Caco-2 (cell line): ENCODE results near the gene RAD51B. TPM values are rescaled to one million over a fixed set of nuclear protein-coding genes. Genes with fewer than 3 reads are reported as not detected.

ENCODE experiments used
- BruUV-seq: library from RNA; stranded (reverse); fragments of 400-500 nt; replicated peaks from 2 replicates; lab custom pipeline; 2021; lab: Mats Ljungman, UMichigan
- CTCF ChIA-PET: fragments of 300-600 bp; sonication (Branson Sonifier 250); formaldehyde crosslinking; loops from one replicate; lab custom pipeline; 2022; ENCODE audit warnings: antibody characterized with exemption; lab: Charles Lee
- POLR2A ChIA-PET: fragments of 300-600 bp; sonication (Branson Sonifier 250); formaldehyde crosslinking; loops from one replicate; lab custom pipeline; 2022; ENCODE audit warnings: antibody characterized with exemption; lab: Charles Lee
- DNase-seq, 2 experiments: peaks; one replicate each; pipeline versions ENCODE4 v3.0.0 to v3.0.0-alpha.2; 2020 to 2022
- H3K27me3 ChIP-seq: replicated peaks from 2 replicates; pipeline ENCODE4 v1.6.0; 2011; ENCODE audit warnings: low read length; ENCODE audit not compliant: control insufficient read depth, insufficient read depth
- H3K36me3 ChIP-seq: 2 replicates; pipeline ENCODE4 v1.5.1; 2011; ENCODE audit warnings: low read length; ENCODE audit not compliant: control insufficient read depth, insufficient read depth
- H3K4me1 ChIP-seq: fragments of 250-450 bp; sonication (Bioruptor Pico); 2 replicates; pipeline ENCODE4 v1.5.1; 2020; ENCODE audit warnings: mild to moderate bottlenecking
- H3K4me3 ChIP-seq: 2 replicates; pipeline ENCODE4 v1.5.1; 2011; ENCODE audit warnings: low read depth, mild to moderate bottlenecking, control low read depth, low read length
- H3K9me3 ChIP-seq: fragments of 250-450 bp; sonication (Bioruptor Pico); 2 replicates; pipeline ENCODE4 v1.5.1; 2020; ENCODE audit warnings: mild to moderate bottlenecking, moderate library complexity
- H3K27ac Mint-ChIP-seq: one replicate; pipeline ENCODE4 v1.8.0; 2022; ENCODE audit warnings: mixed read lengths; ENCODE audit not compliant: unreplicated experiment
- H3K27me3 Mint-ChIP-seq: one replicate; pipeline ENCODE4 v1.8.0; 2022; ENCODE audit warnings: mixed read lengths; ENCODE audit not compliant: insufficient read depth, unreplicated experiment
- H3K36me3 Mint-ChIP-seq: one replicate; pipeline ENCODE4 v1.8.0; 2022; ENCODE audit warnings: mild to moderate bottlenecking, mixed read lengths; ENCODE audit not compliant: insufficient read depth, unreplicated experiment
- H3K4me1 Mint-ChIP-seq: one replicate; pipeline ENCODE4 v1.8.0; 2022; ENCODE audit warnings: low read depth, mixed read lengths; ENCODE audit not compliant: unreplicated experiment
- H3K4me3 Mint-ChIP-seq: one replicate; pipeline ENCODE4 v1.8.0; 2022; ENCODE audit warnings: mild to moderate bottlenecking, moderate library complexity, mixed read lengths; ENCODE audit not compliant: unreplicated experiment
- H3K9me3 Mint-ChIP-seq: one replicate; pipeline ENCODE4 v1.8.0; 2022; ENCODE audit warnings: mixed read lengths; ENCODE audit not compliant: unreplicated experiment
- intact Hi-C: fragments of 100-400 bp; cut with micrococcal nuclease; formaldehyde crosslinking; loops from one replicate; pipeline ENCODE4 v1.10.0; 2022; ENCODE audit not compliant: unreplicated experiment
- total RNA-seq: library from RNA; stranded (reverse); gene quantifications from 2 replicates; pipeline ENCODE4 v1.2.3, GENCODE V29; 2022
- TF ChIP-seq, protein P1 (sequence below), 2 experiments: fragments of 200-600 bp in 1 of 2; IDR thresholded peaks; 1 replicate in 1 of 2; 2 replicates in 1 of 2; pipeline versions ENCODE4 v1.5.1 to v1.8.0; 2011 to 2022; ENCODE audit warnings: antibody characterized with exemption in 1 of 2, control low read depth in 1 of 2, inconsistent platforms in 1 of 2, low read depth in 1 of 2, low read length in 1 of 2, mild to moderate bottlenecking in 1 of 2, moderate library complexity in 1 of 2; ENCODE audit not compliant: insufficient read depth in 1 of 2, severe bottlenecking in 1 of 2, unreplicated experiment in 1 of 2

Gene RAD51B
- total RNA-seq, 1 experiment from 2014 or later = 16.7 TPM

DNA sequence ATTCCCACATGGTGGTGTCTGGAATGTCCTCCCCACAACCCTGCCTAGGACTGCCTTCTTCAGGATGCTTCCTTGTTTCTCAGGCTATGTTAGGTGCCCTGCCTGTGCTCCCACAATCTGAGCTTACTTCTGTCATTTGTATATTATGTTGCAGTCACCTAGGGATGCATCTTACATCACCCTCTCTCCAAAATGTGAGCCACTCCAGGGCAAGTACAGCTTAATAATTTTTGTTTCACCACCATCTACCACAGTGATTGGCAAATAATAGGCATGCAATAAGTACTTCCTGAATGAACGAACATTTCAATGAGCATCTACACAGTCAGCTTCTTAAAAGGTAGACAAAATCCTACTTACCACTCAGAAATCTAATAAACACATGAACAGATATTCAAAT, 40.8 kb upstream of the RAD51B start:
- H3K27me3 Mint-ChIP-seq = no peaks in the 10 kb centered on the region
- DNase-seq = no peak
- H3K4me3 Mint-ChIP-seq = no peak overlapping the region
- no peaks in the 10 kb centered on the region for H3K9me3 ChIP-seq
- H3K9me3 Mint-ChIP-seq = no peaks in the 10 kb centered on the region
- H3K4me3 ChIP-seq = no peak overlapping the region
- TF ChIP-seq, protein P1, sequence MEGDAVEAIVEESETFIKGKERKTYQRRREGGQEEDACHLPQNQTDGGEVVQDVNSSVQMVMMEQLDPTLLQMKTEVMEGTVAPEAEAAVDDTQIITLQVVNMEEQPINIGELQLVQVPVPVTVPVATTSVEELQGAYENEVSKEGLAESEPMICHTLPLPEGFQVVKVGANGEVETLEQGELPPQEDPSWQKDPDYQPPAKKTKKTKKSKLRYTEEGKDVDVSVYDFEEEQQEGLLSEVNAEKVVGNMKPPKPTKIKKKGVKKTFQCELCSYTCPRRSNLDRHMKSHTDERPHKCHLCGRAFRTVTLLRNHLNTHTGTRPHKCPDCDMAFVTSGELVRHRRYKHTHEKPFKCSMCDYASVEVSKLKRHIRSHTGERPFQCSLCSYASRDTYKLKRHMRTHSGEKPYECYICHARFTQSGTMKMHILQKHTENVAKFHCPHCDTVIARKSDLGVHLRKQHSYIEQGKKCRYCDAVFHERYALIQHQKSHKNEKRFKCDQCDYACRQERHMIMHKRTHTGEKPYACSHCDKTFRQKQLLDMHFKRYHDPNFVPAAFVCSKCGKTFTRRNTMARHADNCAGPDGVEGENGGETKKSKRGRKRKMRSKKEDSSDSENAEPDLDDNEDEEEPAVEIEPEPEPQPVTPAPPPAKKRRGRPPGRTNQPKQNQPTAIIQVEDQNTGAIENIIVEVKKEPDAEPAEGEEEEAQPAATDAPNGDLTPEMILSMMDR (IDR thresholded peaks at IDR 0.05; ENCODE audit: insufficient read depth in 1 of 2, low read depth in 1 of 2, low read length in 1 of 2, severe bottlenecking in 1 of 2, unreplicated experiment in 1 of 2) = no peak
- intact Hi-C loops = no loop called here
- ChIA-PET POLR2A (no interaction called here), CTCF (no interaction called here)
- peaks cover 2% of the 10 kb centered on the region for H3K36me3 ChIP-seq
- H3K36me3 Mint-ChIP-seq = peaks cover 16% of the 10 kb centered on the region
- no peaks in the 10 kb centered on the region for H3K4me1 ChIP-seq
- no TSS peak for BruUV-seq
- no peak overlapping the region for H3K27ac Mint-ChIP-seq
- no peaks in the 10 kb centered on the region for H3K27me3 ChIP-seq
- H3K4me1 Mint-ChIP-seq = no peaks in the 10 kb centered on the region

DNA sequence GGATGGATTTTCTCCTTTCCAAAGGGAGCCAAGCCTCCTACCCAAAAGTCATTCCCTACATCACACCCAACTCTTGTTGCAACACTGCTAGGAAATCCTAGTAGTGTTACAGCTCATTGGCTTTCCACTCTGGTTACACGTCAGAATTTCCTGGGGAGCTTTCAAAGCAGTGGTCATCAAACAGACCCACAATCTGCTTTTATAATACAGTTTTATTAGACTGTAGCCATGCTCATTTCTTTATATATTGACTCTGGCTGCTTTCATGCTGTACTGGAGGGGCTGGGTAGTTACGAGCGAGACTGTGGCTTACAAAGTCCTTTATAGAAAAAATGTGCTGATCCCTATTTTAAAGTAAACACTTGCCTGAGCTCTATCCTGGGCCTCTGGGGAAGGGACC, 37.5 kb upstream of the RAD51B start:
- Mint-ChIP-seq H3K4me3 (no peak overlapping the region), H3K9me3 (no peaks in the 10 kb centered on the region), H3K36me3 (peaks cover 8% of the 10 kb centered on the region), H3K4me1 (no peaks in the 10 kb centered on the region), H3K27ac (no peak overlapping the region), H3K27me3 (no peaks in the 10 kb centered on the region)
- BruUV-seq = no TSS peak
- Histone ChIP-seq H3K27me3 (no peaks in the 10 kb centered on the region), H3K4me3 (no peak overlapping the region), H3K9me3 (no peaks in the 10 kb centered on the region), H3K36me3 (peaks cover 5% of the 10 kb centered on the region), H3K4me1 (no peaks in the 10 kb centered on the region)
- intact Hi-C loops = no loop called here
- TF ChIP-seq, protein P1 (IDR thresholded peaks at IDR 0.05; ENCODE audit: insufficient read depth in 1 of 2, low read depth in 1 of 2, low read length in 1 of 2, severe bottlenecking in 1 of 2, unreplicated experiment in 1 of 2) = no peak
- DNase-seq = no peak
- ChIA-PET CTCF (interaction anchor here (0.6 kb wide), 1 partner anchor 1011 kb away, joined by 6 read pairs; the partner anchor contains the start of gene ZFP36L1), POLR2A (no interaction called here)

DNA sequence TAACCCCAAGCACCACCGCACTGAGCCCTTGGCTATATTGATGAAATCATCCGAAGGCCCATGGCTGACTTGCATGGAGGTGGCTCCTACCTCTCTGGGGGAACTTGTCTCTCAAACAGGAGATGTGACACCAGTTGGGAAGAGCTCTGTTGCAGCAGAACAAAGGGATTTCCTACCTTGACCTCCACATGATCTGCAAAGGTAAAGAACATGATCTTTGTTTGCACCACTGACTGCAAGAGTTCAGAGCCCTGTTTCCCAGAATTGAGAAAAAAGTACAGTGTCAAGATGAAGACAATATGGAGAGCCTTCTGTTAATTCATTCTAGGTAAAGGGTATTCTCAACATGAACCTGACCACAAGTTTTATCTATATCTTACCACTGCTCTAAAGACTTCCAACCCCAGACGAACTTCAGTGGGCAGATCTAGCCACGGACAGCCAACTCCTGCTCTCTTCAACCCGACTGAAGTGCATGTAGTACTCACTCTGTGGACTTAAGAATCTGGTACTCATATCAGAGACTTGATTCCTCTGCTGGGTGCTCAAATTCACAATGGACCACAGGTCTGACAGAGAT, 35.2 kb upstream of the RAD51B start:
- no peak overlapping the region for H3K4me3 ChIP-seq
- peaks cover 5% of the 10 kb centered on the region for H3K36me3 ChIP-seq
- ChIA-PET POLR2A (no interaction called here), CTCF (no interaction called here)
- no peaks in the 10 kb centered on the region for H3K4me1 Mint-ChIP-seq
- no peaks in the 10 kb centered on the region for H3K27me3 ChIP-seq
- no peak for DNase-seq
- intact Hi-C loops = no loop called here
- H3K27me3 Mint-ChIP-seq = no peaks in the 10 kb centered on the region
- H3K4me3 Mint-ChIP-seq = no peak overlapping the region
- H3K27ac Mint-ChIP-seq = no peak overlapping the region
- TF ChIP-seq, protein P1 (IDR thresholded peaks at IDR 0.05; ENCODE audit: insufficient read depth in 1 of 2, low read depth in 1 of 2, low read length in 1 of 2, severe bottlenecking in 1 of 2, unreplicated experiment in 1 of 2) = no peak
- no peaks in the 10 kb centered on the region for H3K9me3 Mint-ChIP-seq
- BruUV-seq = no TSS peak
- no peaks in the 10 kb centered on the region for H3K9me3 ChIP-seq
- no peaks in the 10 kb centered on the region for H3K4me1 ChIP-seq
- peaks cover 8% of the 10 kb centered on the region for H3K36me3 Mint-ChIP-seq
